Stimulated activated naive CD4-positive, alpha-beta T cell (primary cell): ENCODE results near the gene TSG101.

Experiments
- DNase-seq, 6 experiments: peaks; one replicate each; lab custom pipeline; 2025; lab: John Stamatoyannopoulos, UW

The TSG101 gene

GRCh38 chr11:18493310-18493709 lies 33.4 kb downstream of the TSG101 start:
- no peak for DNase-seq

DNA sequence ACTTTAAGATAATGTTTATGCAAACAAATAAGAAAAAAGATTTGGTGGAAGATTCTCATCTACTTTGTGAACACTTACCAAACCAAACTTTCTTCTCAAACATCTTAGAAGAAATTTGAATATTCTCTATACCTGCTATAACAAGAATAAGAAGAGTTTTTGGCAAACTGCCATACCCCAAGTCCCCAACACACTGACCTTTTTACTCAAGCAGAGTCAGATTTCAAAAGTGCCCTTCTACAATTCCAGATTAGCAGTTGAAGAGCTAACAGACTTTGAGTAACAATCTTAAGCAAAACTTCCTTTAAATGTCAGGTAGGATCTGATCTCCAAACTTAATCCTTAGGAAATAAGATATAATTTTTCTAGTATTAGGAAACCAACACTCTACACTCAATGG lies 33.9 kb downstream of the TSG101 start:
- DNase-seq = no peak

DNA sequence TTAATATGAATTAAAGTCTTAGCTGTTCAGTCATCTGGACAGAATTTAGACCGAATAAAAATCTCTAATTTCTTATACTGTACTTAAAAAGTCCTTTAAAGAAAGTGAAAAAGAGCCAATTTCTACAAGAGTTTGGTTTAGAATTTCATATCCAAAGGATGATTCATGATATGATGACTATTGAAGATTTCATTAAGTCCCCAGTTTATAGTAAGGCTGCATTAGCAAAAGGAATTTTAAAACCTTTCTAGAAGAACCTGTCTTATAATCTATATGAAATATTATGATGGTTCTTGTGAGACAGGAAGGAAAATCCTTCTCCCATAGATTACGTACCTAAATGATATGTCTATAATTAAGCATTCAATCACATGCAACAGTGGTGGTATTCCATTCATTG lies 34.8 kb downstream of the TSG101 start:
- DNase-seq = no peak

DNA sequence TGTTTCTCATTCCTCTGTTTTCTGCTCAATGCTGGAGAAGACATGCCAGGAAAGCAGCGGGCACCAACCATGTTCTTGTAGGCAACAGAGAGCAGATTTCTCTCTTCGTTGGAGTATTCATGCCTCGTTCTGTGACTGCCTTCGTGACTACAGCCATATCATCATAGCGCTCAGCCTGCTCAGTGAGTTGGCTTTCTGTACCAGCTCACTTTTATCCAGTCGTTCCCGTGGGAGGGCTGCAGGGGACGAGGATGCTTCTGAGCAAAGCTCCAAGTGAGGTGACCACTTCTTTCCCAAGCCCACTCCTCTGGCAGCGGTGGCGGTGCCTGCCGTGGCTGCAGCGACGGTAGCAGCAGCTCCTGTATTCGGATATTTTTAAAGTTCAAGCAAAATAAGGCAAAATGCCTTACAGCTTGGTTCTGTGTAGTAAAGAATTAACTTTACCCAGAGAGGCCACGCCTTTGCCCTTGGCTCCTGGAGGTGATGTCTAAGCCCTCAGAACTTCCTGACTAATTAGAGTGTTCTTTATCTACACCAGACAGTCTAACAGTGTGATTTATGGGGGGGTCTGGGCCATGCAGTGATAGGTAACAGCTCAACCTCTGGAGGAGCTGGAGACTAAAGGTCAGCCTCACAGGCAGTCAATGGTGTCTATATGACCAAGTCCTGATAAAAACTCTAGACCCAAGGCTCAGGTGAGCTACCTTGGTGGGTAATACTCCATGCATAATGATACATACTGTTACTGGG lies 35.8 kb downstream of the TSG101 start:
- no peak for DNase-seq

GRCh38 chr11:18490319-18490718 lies 36.4 kb downstream of the TSG101 start:
- no peak for DNase-seq

GRCh38 chr11:18485913-18486528 lies 40.7 kb downstream of the TSG101 start:
- DNase-seq = no peak

GRCh38 chr11:18479063-18479462 lies 47.7 kb downstream of the TSG101 start:
- no peak for DNase-seq

- DNase-seq = no peak
Observed at GRCh38 chr11:18472587-18472986, 54.2 kb downstream of the TSG101 start.

- DNase-seq = no peak
Observed at GRCh38 chr11:18471995-18472394, 54.7 kb downstream of the TSG101 start.

GRCh38 chr11:18468961-18469360 lies 57.8 kb downstream of the TSG101 start:
- no peak for DNase-seq

- no peak for DNase-seq
Observed at GRCh38 chr11:18468059-18468458, 58.7 kb downstream of the TSG101 start.

- no peak for DNase-seq
Observed at GRCh38 chr11:18466402-18466801, 60.3 kb downstream of the TSG101 start.

DNA sequence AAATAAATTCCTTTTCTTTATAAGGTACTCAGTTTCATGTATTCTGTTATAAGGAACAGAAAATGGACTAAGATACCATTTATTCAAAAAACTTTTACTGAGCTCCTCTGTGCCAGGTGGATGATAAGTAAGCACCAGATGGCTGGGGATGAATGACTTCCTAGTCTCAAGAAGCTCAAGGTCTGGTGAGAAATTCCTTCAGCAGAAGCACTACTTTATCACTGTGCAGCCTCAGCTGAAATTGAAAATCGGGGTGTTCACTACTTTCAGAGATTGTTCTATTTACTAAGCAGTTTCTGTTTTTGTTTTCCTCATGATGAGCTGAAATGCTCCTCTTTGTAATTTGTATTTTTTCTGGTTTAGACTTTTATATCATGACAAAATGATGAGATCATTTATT lies 63.3 kb downstream of the TSG101 start:
- no peak for DNase-seq

DNA sequence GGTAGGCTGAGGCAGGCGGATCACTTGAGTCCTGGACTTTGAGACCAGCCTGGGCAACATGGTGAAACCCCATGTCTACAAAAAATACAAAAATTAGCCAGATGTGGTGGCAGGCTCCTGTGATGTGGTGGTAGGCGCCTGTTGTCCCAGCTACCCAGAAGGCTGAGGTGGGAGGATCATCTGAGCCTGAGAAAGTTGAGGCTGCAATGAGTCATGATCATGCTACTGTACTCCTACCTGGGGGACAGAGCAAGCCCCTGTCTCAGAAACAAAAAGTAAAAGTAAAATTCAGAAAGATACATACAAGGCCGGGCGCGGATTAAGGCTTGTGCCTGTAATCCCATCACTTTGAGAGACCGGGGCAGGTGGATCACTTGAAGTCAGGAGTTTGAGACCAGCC lies 64.8 kb downstream of the TSG101 start:
- DNase-seq = no peak

DNA sequence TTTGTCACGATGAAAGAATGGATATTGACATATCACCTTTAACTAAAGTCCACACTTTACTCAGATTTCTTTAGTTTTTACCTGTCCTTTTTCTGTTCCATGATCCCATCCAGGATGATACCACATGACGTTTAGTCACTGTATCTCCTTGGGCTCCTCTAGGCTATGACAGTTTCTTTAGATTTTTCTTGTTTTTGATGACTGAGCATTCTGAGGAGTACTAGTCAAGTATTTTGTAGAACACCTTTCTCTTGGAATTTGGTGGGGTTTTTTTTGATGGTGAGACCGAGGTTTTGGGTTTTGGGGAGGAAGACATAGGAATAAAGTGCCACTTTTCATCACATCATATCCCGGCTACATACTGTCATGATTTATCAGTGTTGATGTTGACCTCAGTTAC lies 67.1 kb downstream of the TSG101 start:
- no peak for DNase-seq

DNA sequence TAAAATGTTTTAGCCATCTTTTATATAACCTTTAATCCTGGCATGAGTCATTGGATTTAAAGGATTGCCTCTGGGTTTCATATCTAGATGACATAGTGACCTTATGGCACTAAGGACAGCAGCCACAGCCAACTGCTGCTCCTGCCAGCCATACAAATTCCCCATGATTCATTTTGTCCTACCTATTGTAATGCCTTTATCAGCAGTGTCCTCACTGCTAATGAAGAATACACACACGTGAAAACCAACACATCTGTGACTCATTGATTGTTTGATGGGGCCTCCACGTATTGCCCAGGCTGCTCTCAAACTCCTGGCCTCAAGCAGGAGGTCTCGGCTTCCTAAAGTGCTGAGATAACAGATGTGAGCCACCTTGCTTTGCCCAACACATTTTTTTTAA lies 69.3 kb downstream of the TSG101 start:
- no peak for DNase-seq

GRCh38 chr11:18455686-18456372 lies 70.9 kb downstream of the TSG101 start, which contains the start of gene LDHAL6A:
TSS of gene LDHAL6A (plus strand) at chr11:18455856. CDS start at chr11:18456681, 825 bp downstream.
- no peak for DNase-seq

- no peak for DNase-seq
Observed at GRCh38 chr11:18452927-18453326, 73.8 kb downstream of the TSG101 start.

DNA sequence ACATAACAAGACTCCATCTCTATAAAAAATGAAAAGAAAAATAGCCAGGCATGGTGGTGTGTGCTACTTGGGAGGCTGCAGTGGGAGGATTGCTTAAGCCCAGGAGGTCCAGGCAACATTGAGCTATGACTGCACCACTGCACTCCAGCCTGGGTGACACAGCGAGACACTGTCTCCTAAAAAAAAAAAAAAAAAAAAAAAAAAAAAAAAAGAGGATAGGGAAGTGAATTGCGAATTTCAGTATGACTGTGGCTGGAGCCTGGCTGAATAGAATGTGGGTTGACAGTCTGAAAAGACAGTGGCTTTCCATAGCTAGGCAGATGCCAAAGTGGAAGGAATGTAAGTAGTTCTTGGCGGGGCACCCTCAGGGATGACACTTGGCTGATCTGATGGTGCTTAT lies 77.5 kb downstream of the TSG101 start:
- no peak for DNase-seq

GRCh38 chr11:18438691-18439090 lies 88.1 kb downstream of the TSG101 start:
- no peak for DNase-seq
